ENCODE data around the gene CFH.

CFH gene

GRCh38 chr1:196678510-196678884 lies 26.7 kb downstream of the CFH start:
- H3K36me3 ChIP-seq (ENCODE audit: low read length): no peaks in the 10 kb centered on the region
- no peaks in the 10 kb centered on the region for H3K27me3 ChIP-seq (ENCODE audit: low read length)
- H3K27ac ChIP-seq (ENCODE audit: low read depth, low read length): no peak overlapping the region
- H3K9ac ChIP-seq (ENCODE audit: low read length): no peak overlapping the region
- H3K4me2 ChIP-seq (ENCODE audit: low read depth, low read length, poor library complexity, severe bottlenecking): no peak overlapping the region
- TF ChIP-seq EZH2phosphoT487 (conservative IDR thresholded peaks at IDR 0.05; ENCODE audit: low read length) (no peak), CTCF (IDR thresholded peaks at IDR 0.05; ENCODE audit: insufficient read depth, low read length, poor library complexity, severe bottlenecking) (no peak)
- no peaks in the 10 kb centered on the region for H3K79me2 ChIP-seq (ENCODE audit: insufficient read depth, low read length)
- H3F3A ChIP-seq (ENCODE audit: insufficient read depth): no peaks in the 10 kb centered on the region
- no peak overlapping the region for H3K4me3 ChIP-seq (ENCODE audit: insufficient read depth, low read length, poor library complexity, severe bottlenecking)
- peak overlapping the region; percentile 23 for H2AFZ ChIP-seq (ENCODE audit: low read depth, low read length, severe bottlenecking)
- no peaks in the 10 kb centered on the region for H4K20me1 ChIP-seq (ENCODE audit: low read depth, low read length)
- H3K9me2 ChIP-seq (replicated peaks; ENCODE audit: insufficient read depth, low read length): no peaks in the 10 kb centered on the region
- H3K9me3 ChIP-seq (ENCODE audit: insufficient read depth, low read length): no peaks in the 10 kb centered on the region

- H3K9me2 ChIP-seq (replicated peaks; ENCODE audit: insufficient read depth, low read length): no peaks in the 10 kb centered on the region
- H3K27me3 ChIP-seq (ENCODE audit: low read length): no peaks in the 10 kb centered on the region
- H3K4me3 ChIP-seq (ENCODE audit: insufficient read depth, low read length, poor library complexity, severe bottlenecking): no peak overlapping the region
- H3K4me2 ChIP-seq (ENCODE audit: low read depth, low read length, poor library complexity, severe bottlenecking): no peak overlapping the region
- TF ChIP-seq CTCF (IDR thresholded peaks at IDR 0.05; ENCODE audit: insufficient read depth, low read length, poor library complexity, severe bottlenecking): no peak
- TF ChIP-seq EZH2phosphoT487 (conservative IDR thresholded peaks at IDR 0.05; ENCODE audit: low read length): no peak
- no peak overlapping the region for H2AFZ ChIP-seq (ENCODE audit: low read depth, low read length, severe bottlenecking)
- H3K79me2 ChIP-seq (ENCODE audit: insufficient read depth, low read length): no peaks in the 10 kb centered on the region
- H4K20me1 ChIP-seq (ENCODE audit: low read depth, low read length): no peaks in the 10 kb centered on the region
- H3K27ac ChIP-seq (ENCODE audit: low read depth, low read length): no peak overlapping the region
- H3K9ac ChIP-seq (ENCODE audit: low read length): no peak overlapping the region
- H3F3A ChIP-seq (ENCODE audit: insufficient read depth): no peaks in the 10 kb centered on the region
- H3K36me3 ChIP-seq (ENCODE audit: low read length): no peaks in the 10 kb centered on the region
- no peaks in the 10 kb centered on the region for H3K9me3 ChIP-seq (ENCODE audit: insufficient read depth, low read length)
Observed at GRCh38 chr1:196680107-196680506, 28.3 kb downstream of the CFH start.

GRCh38 chr1:196684476-196684875 lies 32.6 kb downstream of the CFH start:
- no peaks in the 10 kb centered on the region for H3K36me3 ChIP-seq (ENCODE audit: low read length)
- TF ChIP-seq EZH2phosphoT487 (conservative IDR thresholded peaks at IDR 0.05; ENCODE audit: low read length) (no peak), CTCF (IDR thresholded peaks at IDR 0.05; ENCODE audit: insufficient read depth, low read length, poor library complexity, severe bottlenecking) (no peak)

More at GRCh38 chr1:196684476-196684875, 32.6 kb downstream of the CFH start:
- Histone ChIP-seq H4K20me1 (ENCODE audit: low read depth, low read length) (no peaks in the 10 kb centered on the region), H3K9me3 (ENCODE audit: insufficient read depth, low read length) (no peaks in the 10 kb centered on the region), H3F3A (ENCODE audit: insufficient read depth) (no peaks in the 10 kb centered on the region), H3K9ac (ENCODE audit: low read length) (no peak overlapping the region), H3K27ac (ENCODE audit: low read depth, low read length) (no peak overlapping the region), H3K9me2 (replicated peaks; ENCODE audit: insufficient read depth, low read length) (no peaks in the 10 kb centered on the region), H3K79me2 (ENCODE audit: insufficient read depth, low read length) (no peaks in the 10 kb centered on the region), H3K4me2 (ENCODE audit: low read depth, low read length, poor library complexity, severe bottlenecking) (no peak overlapping the region), H2AFZ (ENCODE audit: low read depth, low read length, severe bottlenecking) (no peak overlapping the region), H3K27me3 (ENCODE audit: low read length) (no peaks in the 10 kb centered on the region), H3K4me3 (ENCODE audit: insufficient read depth, low read length, poor library complexity, severe bottlenecking) (no peak overlapping the region)
